Thyroid gland (tissue), 4 donors: ENCODE measurements around the gene PALLD. TPM values are rescaled to one million over a fixed set of nuclear protein-coding genes. Genes with fewer than 3 reads are reported as not detected.

Experiments used
- DNase-seq, 2 donors: peaks; one replicate each; pipeline ENCODE4 v3.0.0-alpha.2; 2019
- H3K27ac ChIP-seq, 3 donors: fragments of 200-600 bp; sonication (generic); 1 replicate in 2 of 3; 2 replicates in 1 of 3; pipeline ENCODE4 v1.5.1; 2016 to 2019; ENCODE audit warnings: mild to moderate bottlenecking in 1 of 3, moderate library complexity in 1 of 3
- H3K27me3 ChIP-seq: fragments of 200-600 bp; sonication (generic); one replicate; pipeline ENCODE4 v1.5.1; 2019
- H3K36me3 ChIP-seq, 2 donors: fragments of 200-600 bp; sonication (generic); one replicate each; pipeline ENCODE4 v1.5.1; 2016 to 2019
- H3K4me1 ChIP-seq, 2 donors: fragments of 200-600 bp; sonication (generic); one replicate each; pipeline ENCODE4 v1.5.1; 2017 to 2019
- H3K4me3 ChIP-seq, 3 donors: fragments of 200-600 bp; sonication (generic); replicated peaks in 1 of 3; 1 replicate in 2 of 3; 2 replicates in 1 of 3; pipeline ENCODE4 v1.5.1; 2016; ENCODE audit warnings: mild to moderate bottlenecking in 1 of 3
- H3K9me3 ChIP-seq: fragments of 200-600 bp; sonication (generic); one replicate; pipeline ENCODE4 v1.5.1; 2017
- POLR2A ChIP-seq, 2 donors: fragments of 450-650 bp; IDR thresholded peaks; one replicate each; pipeline ENCODE4 v1.6.1; 2017; ENCODE audit warnings: antibody characterized with exemption in 2 of 2, mild to moderate bottlenecking in 2 of 2, moderate library complexity in 1 of 2
- WGBS, 2 donors: methylation state at CpG; one replicate each; pipeline ENCODE4 v1.1.5; 2017; 5-methylcytosine and 5-hydroxymethylcytosine counted together
- intact Hi-C: fragments of 100-400 bp; cut with DNase I; formaldehyde crosslinking; loops from one replicate; pipeline ENCODE4 v1.15.1; 2023
- total RNA-seq, 4 donors: library from RNA; depleted of rRNA; stranded (reverse); fragments of >200 nt; gene quantifications; one replicate each; pipeline ENCODE4 v1.2.3, GENCODE V29; 2016
- TF ChIP-seq, protein P1 (sequence below), 6 experiments: fragments of 200-600 bp in 3 of 6; fragments of 450-650 bp in 3 of 6; sonication (generic) in 3 of 6; IDR thresholded peaks; one replicate each; pipeline ENCODE4 v1.5.1; 2016 to 2019; ENCODE audit warnings: antibody characterized with exemption in 6 of 6, mild to moderate bottlenecking in 2 of 6, inconsistent platforms in 1 of 6, moderate library complexity in 1 of 6

PALLD gene
- total RNA-seq, 4 donors from 2014 or later: 152 to 311 (median 226) TPM

DNA sequence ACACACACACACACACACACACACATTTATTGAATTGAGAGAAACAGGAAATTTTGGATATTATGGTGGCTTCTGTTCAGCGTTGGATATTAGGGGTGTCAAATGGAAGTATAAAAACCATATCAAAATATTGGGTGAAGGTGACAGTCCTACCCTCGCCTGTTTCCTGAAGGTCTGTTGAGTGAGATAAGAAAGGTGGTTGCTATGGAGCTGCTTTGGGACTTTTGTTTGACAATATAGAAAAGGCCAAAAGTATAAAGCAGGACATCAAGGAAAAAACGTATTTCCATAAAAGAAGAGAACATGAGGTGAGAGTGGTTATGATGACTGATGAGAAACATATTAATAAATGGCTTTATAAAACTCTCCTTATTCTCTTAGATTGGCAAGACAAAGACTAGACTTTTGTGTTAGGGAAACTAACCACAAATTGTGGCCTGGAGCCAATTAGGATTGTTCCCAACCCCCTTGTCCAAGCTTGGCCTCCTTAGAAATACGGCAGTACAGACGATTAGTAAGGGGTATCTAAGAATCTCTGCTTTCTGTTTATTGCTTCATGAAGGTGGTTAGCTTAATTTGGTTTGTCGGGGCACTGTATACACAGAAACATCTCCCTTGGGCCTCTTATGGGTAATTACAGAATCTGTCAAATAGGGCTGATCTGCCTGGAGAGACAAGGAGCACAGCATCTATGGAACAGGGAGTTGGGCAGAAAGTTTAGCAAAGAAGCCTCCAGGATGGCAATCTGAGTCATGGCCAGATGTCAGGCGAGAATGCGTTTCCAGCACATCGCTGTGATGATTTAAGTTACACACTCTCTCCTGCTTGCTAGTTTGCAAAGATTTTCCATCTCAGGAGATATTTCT is 315.2 kb downstream of the PALLD start:
- DNase-seq: no peak
- Histone ChIP-seq H3K27ac (peak overlapping the region; percentile 11 to 46 (median 36)), H3K9me3 (no peaks in the 10 kb centered on the region), H3K27me3 (no peaks in the 10 kb centered on the region), H3K4me3 (no peak overlapping the region), H3K36me3 (no peaks in the 10 kb centered on the region), H3K4me1 (peaks cover 9 to 19% of the 10 kb centered on the region in 2 donors)
- TF ChIP-seq, protein P1, sequence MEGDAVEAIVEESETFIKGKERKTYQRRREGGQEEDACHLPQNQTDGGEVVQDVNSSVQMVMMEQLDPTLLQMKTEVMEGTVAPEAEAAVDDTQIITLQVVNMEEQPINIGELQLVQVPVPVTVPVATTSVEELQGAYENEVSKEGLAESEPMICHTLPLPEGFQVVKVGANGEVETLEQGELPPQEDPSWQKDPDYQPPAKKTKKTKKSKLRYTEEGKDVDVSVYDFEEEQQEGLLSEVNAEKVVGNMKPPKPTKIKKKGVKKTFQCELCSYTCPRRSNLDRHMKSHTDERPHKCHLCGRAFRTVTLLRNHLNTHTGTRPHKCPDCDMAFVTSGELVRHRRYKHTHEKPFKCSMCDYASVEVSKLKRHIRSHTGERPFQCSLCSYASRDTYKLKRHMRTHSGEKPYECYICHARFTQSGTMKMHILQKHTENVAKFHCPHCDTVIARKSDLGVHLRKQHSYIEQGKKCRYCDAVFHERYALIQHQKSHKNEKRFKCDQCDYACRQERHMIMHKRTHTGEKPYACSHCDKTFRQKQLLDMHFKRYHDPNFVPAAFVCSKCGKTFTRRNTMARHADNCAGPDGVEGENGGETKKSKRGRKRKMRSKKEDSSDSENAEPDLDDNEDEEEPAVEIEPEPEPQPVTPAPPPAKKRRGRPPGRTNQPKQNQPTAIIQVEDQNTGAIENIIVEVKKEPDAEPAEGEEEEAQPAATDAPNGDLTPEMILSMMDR (IDR thresholded peaks at IDR 0.05): no peak
- TF ChIP-seq POLR2A (IDR thresholded peaks at IDR 0.05): no peak
- intact Hi-C loops: no loop called here
- 69 to 78% methylated on average over 9 of the region's 9 CpGs for WGBS, 2 donors

GRCh38 chr4:168812806-168813205 is 316.0 kb downstream of the PALLD start:
- DNase-seq: no peak
- intact Hi-C loops: no loop called here
- H3K27me3 ChIP-seq: no peaks in the 10 kb centered on the region
- 74 to 77% methylated on average over 6 of the region's 6 CpGs for WGBS, 2 donors
- no peaks in the 10 kb centered on the region for H3K36me3 ChIP-seq
- no peak for TF ChIP-seq POLR2A (IDR thresholded peaks at IDR 0.05)
- TF ChIP-seq, protein P1 (IDR thresholded peaks at IDR 0.05): no peak
- H3K9me3 ChIP-seq: no peaks in the 10 kb centered on the region
- peaks cover 17 to 26% of the 10 kb centered on the region in 2 donors for H3K4me1 ChIP-seq
- H3K4me3 ChIP-seq: no peak overlapping the region
- peak overlapping the region in 1 of 3 donors; percentile 36 for H3K27ac ChIP-seq

- 76 to 78% methylated on average over 3 of the region's 3 CpGs for WGBS, 2 donors
- peaks cover 22 to 28% of the 10 kb centered on the region in 2 donors for H3K4me1 ChIP-seq
- H3K27ac ChIP-seq: peak overlapping the region in 1 of 3 donors; percentile 3
- no peak overlapping the region for H3K4me3 ChIP-seq
- DNase-seq: no peak
- no peaks in the 10 kb centered on the region for H3K27me3 ChIP-seq
- H3K36me3 ChIP-seq: no peaks in the 10 kb centered on the region
- intact Hi-C loops: no loop called here
- H3K9me3 ChIP-seq: no peaks in the 10 kb centered on the region
- TF ChIP-seq POLR2A (IDR thresholded peaks at IDR 0.05): no peak
These were observed 317.0 kb downstream of the PALLD start for GRCh38 chr4:168813890-168814289.

DNA sequence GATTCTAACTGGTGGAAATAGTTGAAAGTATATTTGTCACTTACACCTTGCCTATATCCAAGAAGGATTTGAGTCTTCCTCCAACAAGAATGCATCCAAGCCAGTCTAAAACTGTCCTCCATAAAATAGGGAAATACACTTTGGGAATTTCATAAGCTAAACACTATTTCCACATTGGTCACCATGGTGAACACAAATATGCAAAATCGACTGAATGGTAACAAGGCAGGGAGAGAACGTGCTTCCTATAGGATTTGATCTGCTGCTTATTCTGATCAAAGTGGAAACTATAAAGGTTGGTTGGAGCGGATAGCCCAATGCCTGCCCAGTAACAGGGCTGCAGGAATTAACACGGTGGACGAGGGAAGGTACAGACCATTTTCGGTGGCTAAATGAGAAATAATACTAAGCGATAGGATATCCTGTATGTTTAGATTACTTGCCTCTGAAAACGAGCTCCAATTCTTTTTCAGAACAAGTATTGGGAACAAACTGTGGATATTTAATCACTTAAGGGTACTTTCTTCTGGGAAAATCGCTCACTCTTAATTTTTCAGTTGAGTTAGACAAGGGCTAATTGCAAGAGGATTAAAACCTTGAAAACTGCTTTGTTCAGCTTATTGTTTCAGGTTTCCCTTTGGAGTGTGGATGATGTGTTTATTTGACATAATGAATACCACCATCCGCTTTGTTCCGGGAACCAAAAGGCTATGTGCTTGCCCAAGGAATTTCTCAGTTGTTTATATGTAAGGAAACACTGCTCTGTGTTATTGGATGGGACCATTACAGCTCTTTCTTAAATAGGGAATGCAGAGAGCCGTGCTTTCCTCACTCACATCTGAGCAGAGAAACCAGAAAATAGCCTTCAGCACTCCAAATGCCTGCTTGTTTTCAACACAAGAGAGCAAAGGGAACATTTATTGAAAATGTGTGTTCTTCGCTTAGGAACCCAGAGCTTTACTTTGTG is 318.8 kb downstream of the PALLD start:
- Histone ChIP-seq H3K27ac (peak overlapping the region; percentile 88 to 97 (median 95)), H3K27me3 (no peaks in the 10 kb centered on the region), H3K4me1 (peaks cover 22 to 28% of the 10 kb centered on the region in 2 donors), H3K4me3 (no peak overlapping the region), H3K36me3 (no peaks in the 10 kb centered on the region), H3K9me3 (no peaks in the 10 kb centered on the region)
- 69 to 74% methylated on average over 13 of the region's 13 CpGs for WGBS, 2 donors
- no peak for DNase-seq
- intact Hi-C loops: no loop called here
- TF ChIP-seq, protein P1 (IDR thresholded peaks at IDR 0.05): no peak
- TF ChIP-seq POLR2A (IDR thresholded peaks at IDR 0.05): no peak

- no peaks in the 10 kb centered on the region for H3K9me3 ChIP-seq
- H3K36me3 ChIP-seq: no peaks in the 10 kb centered on the region
- DNase-seq: no peak
- H3K4me1 ChIP-seq: peaks cover 22% of the 10 kb centered on the region in 2 donors
- 51 to 60% methylated on average over 2 of the region's 2 CpGs for WGBS, 2 donors
- H3K27ac ChIP-seq: peak overlapping the region; percentile 88 to 95 (median 92)
- H3K4me3 ChIP-seq: no peak overlapping the region
- TF ChIP-seq POLR2A (IDR thresholded peaks at IDR 0.05): no peak
- TF ChIP-seq, protein P1 (IDR thresholded peaks at IDR 0.05): no peak
- no peaks in the 10 kb centered on the region for H3K27me3 ChIP-seq
- intact Hi-C loops: no loop called here
These were observed 320.5 kb downstream of the PALLD start for GRCh38 chr4:168817370-168817769.
